SK-N-SH (cell line): ENCODE results near the gene ARHGEF11. TPM values are rescaled to one million over a fixed set of nuclear protein-coding genes. Genes with fewer than 3 reads are reported as not detected.

Source experiments
- CTCF ChIA-PET: fragments of 300-600, 350-600 bp; formaldehyde crosslinking; extraction: SDS; loops from one replicate; lab custom pipeline; 2021; lab: Yijun Ruan, JAX
- POLR2A ChIA-PET: fragments of 350-600 bp; sonication (Branson Sonifier 250); formaldehyde crosslinking; extraction: SDS; loops from one replicate; lab custom pipeline; 2020; ENCODE audit warnings: antibody characterized with exemption, inconsistent platforms; lab: Yijun Ruan, JAX
- DNase-seq: peaks from one replicate; pipeline ENCODE4 v3.0.0; 2012
- H2AFZ ChIP-seq: fragments of 200-600 bp; sonication (generic); 2 replicates; pipeline ENCODE4 v1.8.1; 2016; ENCODE audit warnings: antibody characterized with exemption, mild to moderate bottlenecking, low read depth
- H3F3A ChIP-seq: fragments of 200-600 bp; sonication (generic); replicated peaks from 2 replicates; pipeline ENCODE3; 2016; ENCODE audit warnings: antibody characterized with exemption, mild to moderate bottlenecking; ENCODE audit not compliant: insufficient read depth
- H3K27ac ChIP-seq, 2 experiments: fragments of 200-500 bp in 1 of 2; fragments of 200-600 bp in 1 of 2; sonication (Bioruptor generic) in 1 of 2; sonication (generic), shearing (Covaris generic) in 1 of 2; 2 replicates each; pipeline versions ENCODE4 v1.5.1 to v1.6.1; 2014 to 2016; ENCODE audit warnings: low read depth in 2 of 2, inconsistent platforms in 1 of 2, low read length in 1 of 2, mild to moderate bottlenecking in 1 of 2, mixed read lengths in 1 of 2
- H3K27me3 ChIP-seq: fragments of 200-600 bp; sonication (generic), shearing (Covaris generic); 2 replicates; pipeline ENCODE4 v1.6.1; 2016; ENCODE audit warnings: mixed run types; ENCODE audit not compliant: insufficient read depth
- H3K36me3 ChIP-seq, 2 experiments: fragments of 200-500 bp in 1 of 2; fragments of 200-600 bp in 1 of 2; sonication (Bioruptor generic) in 1 of 2; sonication (generic) in 1 of 2; replicated peaks in 1 of 2; 2 replicates each; pipeline versions ENCODE3 to v1.5.1; 2014 to 2016; ENCODE audit warnings: low read length in 1 of 2, mild to moderate bottlenecking in 1 of 2; ENCODE audit not compliant: insufficient read depth in 2 of 2, control insufficient read depth in 1 of 2
- H3K4me1 ChIP-seq, 2 experiments: fragments of 200-500 bp in 1 of 2; fragments of 200-600 bp in 1 of 2; sonication (Bioruptor generic) in 1 of 2; sonication (generic), shearing (Covaris generic) in 1 of 2; 2 replicates each; pipeline versions ENCODE4 v1.5.1 to v1.6.1; 2014 to 2016; ENCODE audit warnings: low read depth in 1 of 2, low read length in 1 of 2, mixed run types in 1 of 2; ENCODE audit not compliant: insufficient read depth in 2 of 2, control insufficient read depth in 1 of 2
- H3K4me2 ChIP-seq: fragments of 200-600 bp; sonication (generic), shearing (Covaris generic); 2 replicates; pipeline ENCODE4 v1.6.1; 2017; ENCODE audit warnings: mixed run types
- H3K4me3 ChIP-seq, 2 experiments: fragments of 200-500 bp in 1 of 2; fragments of 200-600 bp in 1 of 2; sonication (Bioruptor generic) in 1 of 2; sonication (generic), shearing (Covaris generic) in 1 of 2; 2 replicates each; pipeline versions ENCODE4 v1.5.1 to v1.8.1; 2014 to 2016; ENCODE audit warnings: low read depth in 2 of 2, inconsistent platforms in 1 of 2, low read length in 1 of 2, mild to moderate bottlenecking in 1 of 2, mixed read lengths in 1 of 2, moderate library complexity in 1 of 2
- H3K79me2 ChIP-seq: fragments of 200-600 bp; sonication (generic); 2 replicates; pipeline ENCODE4 v1.8.1; 2017; ENCODE audit warnings: mild to moderate bottlenecking; ENCODE audit not compliant: insufficient read depth
- H3K9ac ChIP-seq: fragments of 200-600 bp; sonication (generic); 2 replicates; pipeline ENCODE4 v1.6.1; 2017; ENCODE audit warnings: mixed run types
- H3K9me2 ChIP-seq: fragments of 200-600 bp; sonication (generic); 2 replicates; pipeline ENCODE4 v1.6.1; 2017; ENCODE audit warnings: mixed run types
- H3K9me3 ChIP-seq: fragments of 200-600 bp; sonication (generic); 2 replicates; pipeline ENCODE4 v1.6.1; 2017; ENCODE audit warnings: mixed run types, mild to moderate bottlenecking, moderate library complexity
- H4K20me1 ChIP-seq: fragments of 200-600 bp; sonication (generic); 2 replicates; pipeline ENCODE4 v1.6.1; 2017; ENCODE audit warnings: mild to moderate bottlenecking, mixed run types; ENCODE audit not compliant: insufficient read depth
- CHD2 ChIP-seq: fragments of 150-350 bp; IDR thresholded peaks from 2 replicates; pipeline ENCODE4 v1.6.1; 2018; ENCODE audit warnings: low read length; ENCODE audit not compliant: partially characterized antibody
- ELF1 ChIP-seq: IDR thresholded peaks from 2 replicates; pipeline ENCODE4 v1.4.0; 2012
- FOSL2 ChIP-seq: IDR thresholded peaks from 2 replicates; pipeline ENCODE4 v1.4.0; 2012; ENCODE audit warnings: low read depth, mild to moderate bottlenecking, moderate library complexity, borderline replicate concordance
- FOXJ3 ChIP-seq: sonication (generic); formaldehyde crosslinking; IDR thresholded peaks from 2 replicates; pipeline ENCODE4 v1.5.1; 2020; ENCODE audit warnings: mild to moderate bottlenecking, missing genetic modification reagents
- FOXM1 ChIP-seq: IDR thresholded peaks from 2 replicates; pipeline ENCODE4 v1.4.0; 2012; ENCODE audit warnings: low read depth, mild to moderate bottlenecking
- GABPA ChIP-seq: IDR thresholded peaks from 2 replicates; pipeline ENCODE4 v1.4.0; 2012; ENCODE audit warnings: low read depth, mild to moderate bottlenecking
- GATA2 ChIP-seq: sonication (generic); formaldehyde crosslinking; IDR thresholded peaks from 2 replicates; pipeline ENCODE4 v1.5.0; 2020; ENCODE audit warnings: mild to moderate bottlenecking, missing genetic modification reagents
- MXI1 ChIP-seq: IDR thresholded peaks from 2 replicates; pipeline ENCODE4 v1.6.1; 2012; ENCODE audit warnings: mild to moderate bottlenecking, low read depth, low read length, improper control_type of control experiment
- RFX5 ChIP-seq: IDR thresholded peaks from 2 replicates; pipeline ENCODE4 v1.6.1; 2012; ENCODE audit warnings: mild to moderate bottlenecking, improper control_type of control experiment, low read length
- RXRA ChIP-seq: IDR thresholded peaks from 2 replicates; pipeline ENCODE4 v1.4.0; 2012; ENCODE audit warnings: low read depth, mild to moderate bottlenecking, borderline replicate concordance
- TEAD4 ChIP-seq: IDR thresholded peaks from 2 replicates; pipeline ENCODE4 v1.4.0; 2012; ENCODE audit warnings: mild to moderate bottlenecking, borderline replicate concordance; ENCODE audit not compliant: insufficient read depth
- YY1 ChIP-seq: IDR thresholded peaks from 2 replicates; pipeline ENCODE4 v1.4.0; 2012; ENCODE audit warnings: low read depth, mild to moderate bottlenecking
- WGBS: methylation state at CpG from one replicate; pipeline ENCODE4 v1.1.6; 2017; ENCODE audit warnings: low lambda C conversion rate; 5-methylcytosine and 5-hydroxymethylcytosine counted together
- polyA plus RNA-seq, 3 experiments: library from polyadenylated mRNA; depleted of rRNA; stranded (reverse); fragments of >200 nt; gene quantifications; 2 replicates each; pipeline ENCODE4 v1.2.3, GENCODE V29; 2012
- TF ChIP-seq, protein P1 (sequence below): IDR thresholded peaks from 2 replicates; pipeline ENCODE4 v1.4.0; 2012; ENCODE audit warnings: low read depth, borderline replicate concordance
- TF ChIP-seq, protein P2 (sequence below): IDR thresholded peaks from 2 replicates; pipeline ENCODE4 v1.6.1; 2012; ENCODE audit warnings: mild to moderate bottlenecking, low read depth, low read length, moderate library complexity
- TF ChIP-seq, protein P3 (sequence below): fragments of 200-600 bp; sonication (generic); IDR thresholded peaks from 2 replicates; pipeline ENCODE4 v1.6.1; 2017; ENCODE audit warnings: antibody characterized with exemption, mild to moderate bottlenecking, moderate library complexity

ARHGEF11 gene
- polyA plus RNA-seq, 1 of the 3 experiments (the other 2 are of a cell fraction), result 19.0 TPM

DNA sequence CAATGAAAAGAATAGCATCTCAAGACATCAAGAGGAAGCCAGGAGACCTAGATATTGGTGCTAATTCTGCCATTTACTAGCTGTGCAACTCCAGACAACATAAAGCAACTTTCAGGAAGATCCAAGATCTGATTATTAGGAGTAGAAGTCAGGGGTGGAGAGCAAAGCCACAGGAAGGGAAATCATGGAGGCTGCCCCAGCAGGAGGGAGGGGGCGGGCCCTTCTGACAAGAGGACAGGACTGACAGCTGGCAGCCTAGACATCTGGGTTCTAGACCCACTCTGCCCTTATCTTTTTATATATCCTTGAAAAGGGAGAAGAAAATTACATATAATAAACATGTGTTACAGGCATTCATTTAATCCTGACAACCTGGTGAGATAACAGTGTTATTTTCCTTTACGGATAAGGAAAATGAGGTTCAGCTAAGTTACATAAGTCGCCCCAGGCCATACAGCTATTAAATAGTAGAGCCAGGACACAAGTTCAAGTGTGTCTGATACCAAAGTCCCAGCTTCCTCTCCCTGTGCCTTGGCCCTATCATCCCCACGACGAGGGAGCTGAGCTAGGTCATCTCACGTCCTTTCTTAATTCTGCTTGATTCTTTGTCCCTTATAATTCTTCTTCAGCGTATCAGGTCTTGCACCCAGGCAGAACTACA lies 46.6 kb downstream of the ARHGEF11 start:
- H3K36me3 ChIP-seq, result no peaks in the 10 kb centered on the region
- H3K4me2 ChIP-seq, result no peak overlapping the region
- no peak overlapping the region for H3K4me3 ChIP-seq
- peaks cover 78% of the 10 kb centered on the region for H4K20me1 ChIP-seq
- ChIA-PET CTCF (interaction anchor here (1.2 to 2.8 kb wide), 2 partner anchors 10 to 91 kb away, joined by 3 to 8 read pairs; no protein-coding TSS in a partner anchor), POLR2A (interaction anchor here (0.6 kb wide), 1 partner anchor 85 kb away, joined by 3 read pairs; no protein-coding TSS in a partner anchor)
- no peak overlapping the region for H2AFZ ChIP-seq
- peaks cover 32% of the 10 kb centered on the region for H3K79me2 ChIP-seq
- no peaks in the 10 kb centered on the region for H3K9me2 ChIP-seq
- H3K4me1 ChIP-seq, result peaks cover 0 to 14% of the 10 kb centered on the region in 2 experiments; a peak in 3 of 4 replicates
- H3K9me3 ChIP-seq, result no peaks in the 10 kb centered on the region
- peak; percentile 31 for DNase-seq
- H3F3A ChIP-seq, result no peaks in the 10 kb centered on the region
- H3K27ac ChIP-seq, result 0 out of 4 replicates have a peak overlapping the region, but pooled peaks of 1 of the 2 experiments have one; percentile 7
- H3K27me3 ChIP-seq, result no peaks in the 10 kb centered on the region
- H3K9ac ChIP-seq, result no peak overlapping the region
- TF ChIP-seq, protein P1, sequence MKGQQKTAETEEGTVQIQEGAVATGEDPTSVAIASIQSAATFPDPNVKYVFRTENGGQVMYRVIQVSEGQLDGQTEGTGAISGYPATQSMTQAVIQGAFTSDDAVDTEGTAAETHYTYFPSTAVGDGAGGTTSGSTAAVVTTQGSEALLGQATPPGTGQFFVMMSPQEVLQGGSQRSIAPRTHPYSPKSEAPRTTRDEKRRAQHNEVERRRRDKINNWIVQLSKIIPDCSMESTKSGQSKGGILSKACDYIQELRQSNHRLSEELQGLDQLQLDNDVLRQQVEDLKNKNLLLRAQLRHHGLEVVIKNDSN, result no peak
- peak; percentile 29; the same call in 1 of the 2 replicates for TF ChIP-seq GATA2 (CRISPR knock-in tag)
- 92% methylated on average over 7 of the region's 7 CpGs for WGBS

DNA sequence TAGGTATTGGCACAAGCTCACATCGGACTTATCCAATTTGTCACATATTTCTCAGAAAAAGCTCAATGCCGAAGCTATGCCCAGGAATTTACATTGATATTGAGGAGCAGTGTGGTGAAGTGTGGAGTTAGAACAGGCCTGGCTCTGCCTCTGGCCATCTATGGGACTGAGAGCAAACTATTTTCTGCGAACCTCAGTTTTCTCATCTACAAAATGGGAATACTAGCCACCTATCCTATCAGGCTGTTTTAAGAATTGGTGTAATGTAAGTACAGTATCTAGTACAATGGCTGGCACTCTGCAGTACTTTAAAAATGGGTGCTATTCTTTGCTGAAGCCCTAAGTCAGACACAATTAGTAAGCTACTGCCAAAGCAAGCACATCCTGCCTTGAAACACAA lies 47.2 kb downstream of the ARHGEF11 start:
- CTCF ChIA-PET, result interaction anchor here (1.2 to 2.8 kb wide), 3 partner anchors 10 to 92 kb away, joined by 3 to 8 read pairs (median 3); no protein-coding TSS in a partner anchor
- H3K9ac ChIP-seq, result no peak overlapping the region
- peaks cover 72% of the 10 kb centered on the region for H4K20me1 ChIP-seq
- H3K4me2 ChIP-seq, result no peak overlapping the region
- 98% methylated on average over 3 of the region's 3 CpGs for WGBS
- H3K36me3 ChIP-seq, result no peaks in the 10 kb centered on the region
- H3K27me3 ChIP-seq, result no peaks in the 10 kb centered on the region
- no peaks in the 10 kb centered on the region for H3F3A ChIP-seq
- POLR2A ChIA-PET, result no interaction called here
- no peak overlapping the region for H2AFZ ChIP-seq
- H3K4me3 ChIP-seq, result no peak overlapping the region
- DNase-seq, result no peak
- no peaks in the 10 kb centered on the region for H3K9me3 ChIP-seq
- no peak for TF ChIP-seq TEAD4
- no peak for TF ChIP-seq MXI1
- TF ChIP-seq RFX5, result no peak
- TF ChIP-seq, protein P2, sequence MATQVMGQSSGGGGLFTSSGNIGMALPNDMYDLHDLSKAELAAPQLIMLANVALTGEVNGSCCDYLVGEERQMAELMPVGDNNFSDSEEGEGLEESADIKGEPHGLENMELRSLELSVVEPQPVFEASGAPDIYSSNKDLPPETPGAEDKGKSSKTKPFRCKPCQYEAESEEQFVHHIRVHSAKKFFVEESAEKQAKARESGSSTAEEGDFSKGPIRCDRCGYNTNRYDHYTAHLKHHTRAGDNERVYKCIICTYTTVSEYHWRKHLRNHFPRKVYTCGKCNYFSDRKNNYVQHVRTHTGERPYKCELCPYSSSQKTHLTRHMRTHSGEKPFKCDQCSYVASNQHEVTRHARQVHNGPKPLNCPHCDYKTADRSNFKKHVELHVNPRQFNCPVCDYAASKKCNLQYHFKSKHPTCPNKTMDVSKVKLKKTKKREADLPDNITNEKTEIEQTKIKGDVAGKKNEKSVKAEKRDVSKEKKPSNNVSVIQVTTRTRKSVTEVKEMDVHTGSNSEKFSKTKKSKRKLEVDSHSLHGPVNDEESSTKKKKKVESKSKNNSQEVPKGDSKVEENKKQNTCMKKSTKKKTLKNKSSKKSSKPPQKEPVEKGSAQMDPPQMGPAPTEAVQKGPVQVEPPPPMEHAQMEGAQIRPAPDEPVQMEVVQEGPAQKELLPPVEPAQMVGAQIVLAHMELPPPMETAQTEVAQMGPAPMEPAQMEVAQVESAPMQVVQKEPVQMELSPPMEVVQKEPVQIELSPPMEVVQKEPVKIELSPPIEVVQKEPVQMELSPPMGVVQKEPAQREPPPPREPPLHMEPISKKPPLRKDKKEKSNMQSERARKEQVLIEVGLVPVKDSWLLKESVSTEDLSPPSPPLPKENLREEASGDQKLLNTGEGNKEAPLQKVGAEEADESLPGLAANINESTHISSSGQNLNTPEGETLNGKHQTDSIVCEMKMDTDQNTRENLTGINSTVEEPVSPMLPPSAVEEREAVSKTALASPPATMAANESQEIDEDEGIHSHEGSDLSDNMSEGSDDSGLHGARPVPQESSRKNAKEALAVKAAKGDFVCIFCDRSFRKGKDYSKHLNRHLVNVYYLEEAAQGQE, result no peak
- no peak for TF ChIP-seq FOXM1
- no peak for TF ChIP-seq RXRA
- no peak for TF ChIP-seq FOXJ3 (CRISPR knock-in tag)
- TF ChIP-seq GABPA, result no peak
- TF ChIP-seq FOSL2, result no peak
- TF ChIP-seq CHD2, result no peak
- TF ChIP-seq GATA2 (CRISPR knock-in tag), result no peak
- no peak for TF ChIP-seq ELF1
- TF ChIP-seq, protein P3, sequence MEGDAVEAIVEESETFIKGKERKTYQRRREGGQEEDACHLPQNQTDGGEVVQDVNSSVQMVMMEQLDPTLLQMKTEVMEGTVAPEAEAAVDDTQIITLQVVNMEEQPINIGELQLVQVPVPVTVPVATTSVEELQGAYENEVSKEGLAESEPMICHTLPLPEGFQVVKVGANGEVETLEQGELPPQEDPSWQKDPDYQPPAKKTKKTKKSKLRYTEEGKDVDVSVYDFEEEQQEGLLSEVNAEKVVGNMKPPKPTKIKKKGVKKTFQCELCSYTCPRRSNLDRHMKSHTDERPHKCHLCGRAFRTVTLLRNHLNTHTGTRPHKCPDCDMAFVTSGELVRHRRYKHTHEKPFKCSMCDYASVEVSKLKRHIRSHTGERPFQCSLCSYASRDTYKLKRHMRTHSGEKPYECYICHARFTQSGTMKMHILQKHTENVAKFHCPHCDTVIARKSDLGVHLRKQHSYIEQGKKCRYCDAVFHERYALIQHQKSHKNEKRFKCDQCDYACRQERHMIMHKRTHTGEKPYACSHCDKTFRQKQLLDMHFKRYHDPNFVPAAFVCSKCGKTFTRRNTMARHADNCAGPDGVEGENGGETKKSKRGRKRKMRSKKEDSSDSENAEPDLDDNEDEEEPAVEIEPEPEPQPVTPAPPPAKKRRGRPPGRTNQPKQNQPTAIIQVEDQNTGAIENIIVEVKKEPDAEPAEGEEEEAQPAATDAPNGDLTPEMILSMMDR, result no peak
- no peak for TF ChIP-seq YY1
- H3K4me1 ChIP-seq, result peaks cover 0 to 10% of the 10 kb centered on the region in 2 experiments; a peak in 3 of 4 replicates
- no peaks in the 10 kb centered on the region for H3K9me2 ChIP-seq
- no peak overlapping the region for H3K27ac ChIP-seq
- peaks cover 26% of the 10 kb centered on the region for H3K79me2 ChIP-seq
